ENCODE results near the gene MAT2B. TPM values are rescaled to one million over a fixed set of nuclear protein-coding genes. Genes with fewer than 3 reads are reported as not detected.
A peak's percentile ranks its signal among the peaks of the same experiment; 100 is the strongest.

MAT2B gene
- total and polyA plus RNA-seq, 9 of the 15 experiments (the other 6 are each of a cell fraction or from before 2014, with no cell fraction given) = 32.0 to 57.7 (median 43.6) TPM

- intact Hi-C loops (cut with micrococcal nuclease) = no loop called here
- CTCF ChIA-PET (ENCODE audit: low intra/inter-chr PET ratio) = no interaction called here
- peaks cover 56% of the 10 kb centered on the region for H3K79me2 ChIP-seq (ENCODE audit: control insufficient read depth, insufficient read depth, low read length)
- BruUV-seq (replicated peaks) = no TSS peak
- peak overlapping the region; percentile 87 for H3K27ac ChIP-seq (ENCODE audit: extremely low read depth, low read depth, low read length)
- DNase-seq (ENCODE audit: extremely low read depth in 1 of 4, low spot score in 3 of 4) (peak; percentile 22 to 56 (median 38)), FAIRE-seq (no peak), ATAC-seq (peak; percentile 37)
- H3K4me2 ChIP-seq (ENCODE audit: insufficient read depth, low read length) = peak overlapping the region; percentile 88
- POLR2A ChIA-PET = interaction anchor here (0.8 to 4.7 kb wide), 6 partner anchors 13 to 160 kb away, joined by 3 to 44 read pairs (median 4); partner anchors contain the start of genes CCNG1, HMMR and NUDCD2
- in situ Hi-C loops (cut with MboI) = loop anchor here (25.0 kb wide), 1 partner anchor 858 kb away; no protein-coding TSS in a partner anchor
- no peaks in the 10 kb centered on the region for H3K27me3 ChIP-seq (ENCODE audit: control insufficient read depth in 2 of 2, insufficient read depth in 2 of 2, low read length in 2 of 2)
- H3K4me3 ChIP-seq = peak overlapping the region; percentile 65
- H3K9me1 ChIP-seq (ENCODE audit: control insufficient read depth, insufficient read depth, low read length) = no peaks in the 10 kb centered on the region
- H3K36me3 ChIP-seq (ENCODE audit: control insufficient read depth, insufficient read depth, low read length) = no peaks in the 10 kb centered on the region
- H3K4me1 ChIP-seq (replicated peaks in 1 of 2; ENCODE audit: control insufficient read depth in 2 of 2, insufficient read depth in 2 of 2, low read length in 2 of 2) = peaks cover 5 to 7% of the 10 kb centered on the region in 2 experiments; a peak in 3 of 5 replicates
- H3K9ac ChIP-seq (ENCODE audit: insufficient read depth in 1 of 2, low read depth in 2 of 2, low read length in 2 of 2) = peak overlapping the region; percentile 85 to 89
- H3K9me3 ChIP-seq (replicated peaks; ENCODE audit: control insufficient read depth, insufficient read depth, low read depth, low read length) = no peaks in the 10 kb centered on the region
- 0 out of 2 replicates have a peak, but pooled peaks cover 3% of the 10 kb centered on the region for H4K20me1 ChIP-seq (replicated peaks; ENCODE audit: control insufficient read depth, insufficient read depth, low read length)
- H2AFZ ChIP-seq (ENCODE audit: low read depth, low read length) = peak overlapping the region; percentile 91
- WGBS (ENCODE audit: insufficient coverage, low coverage, missing lambda C conversion rate) = under 1% methylated on average over 27 of the region's 27 CpGs
- 0 out of 2 replicates have a peak, but pooled peaks have one; percentile 11 for TF ChIP-seq NFRKB (IDR thresholded peaks at IDR 0.05; ENCODE audit: low read depth)
- TF ChIP-seq SAP30 (IDR thresholded peaks at IDR 0.05; ENCODE audit: borderline replicate concordance, insufficient read depth, low read depth, low read length, poor library complexity, severe bottlenecking) = peak; percentile 34
- TF ChIP-seq RBM34 (IDR thresholded peaks at IDR 0.05; ENCODE audit: borderline replicate concordance, insufficient read depth, low read length) = no peak
- TF ChIP-seq, protein P1, sequence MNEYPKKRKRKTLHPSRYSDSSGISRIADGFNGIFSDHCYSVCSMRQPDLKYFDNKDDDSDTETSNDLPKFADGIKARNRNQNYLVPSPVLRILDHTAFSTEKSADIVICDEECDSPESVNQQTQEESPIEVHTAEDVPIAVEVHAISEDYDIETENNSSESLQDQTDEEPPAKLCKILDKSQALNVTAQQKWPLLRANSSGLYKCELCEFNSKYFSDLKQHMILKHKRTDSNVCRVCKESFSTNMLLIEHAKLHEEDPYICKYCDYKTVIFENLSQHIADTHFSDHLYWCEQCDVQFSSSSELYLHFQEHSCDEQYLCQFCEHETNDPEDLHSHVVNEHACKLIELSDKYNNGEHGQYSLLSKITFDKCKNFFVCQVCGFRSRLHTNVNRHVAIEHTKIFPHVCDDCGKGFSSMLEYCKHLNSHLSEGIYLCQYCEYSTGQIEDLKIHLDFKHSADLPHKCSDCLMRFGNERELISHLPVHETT (CRISPR knock-in tag; conservative IDR thresholded peaks at IDR 0.05 in 1 of 2, IDR thresholded peaks at IDR 0.05 in 1 of 2) = peak in 1 of 2 experiments; percentile 20; a peak in 2 of 4 replicates
- no peak for TF ChIP-seq THRA (IDR thresholded peaks at IDR 0.05)
- no peak for TF ChIP-seq SRSF3 (IDR thresholded peaks at IDR 0.05; ENCODE audit: insufficient read depth, low read length)
- TF ChIP-seq IRF2 (CRISPR knock-in tag; IDR thresholded peaks at IDR 0.05) = no peak
- TF ChIP-seq BCLAF1 (IDR thresholded peaks at IDR 0.05; ENCODE audit: borderline replicate concordance in 1 of 2, control insufficient read depth in 1 of 2, low read depth in 2 of 2, low read length in 1 of 2) = 0 out of 4 replicates have a peak, but pooled peaks of 1 of the 2 experiments have one; percentile 69
- TF ChIP-seq C11orf30 (IDR thresholded peaks at IDR 0.05; ENCODE audit: low read depth) = peak; percentile 24; the same call in 1 of the 2 replicates
- 0 out of 4 replicates have a peak, but pooled peaks of 1 of the 2 experiments have one; percentile 51 for TF ChIP-seq SIN3A (IDR thresholded peaks at IDR 0.05; ENCODE audit: borderline replicate concordance in 2 of 2, control insufficient read depth in 1 of 2, low read depth in 2 of 2, low read length in 2 of 2)
- TF ChIP-seq, protein P2, sequence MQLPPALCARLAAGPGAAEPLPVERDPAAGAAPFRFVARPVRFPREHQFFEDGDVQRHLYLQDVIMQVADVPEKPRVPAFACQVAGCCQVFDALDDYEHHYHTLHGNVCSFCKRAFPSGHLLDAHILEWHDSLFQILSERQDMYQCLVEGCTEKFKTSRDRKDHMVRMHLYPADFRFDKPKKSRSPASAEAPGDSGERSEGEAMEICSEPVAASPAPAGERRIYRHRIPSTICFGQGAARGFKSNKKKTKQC (CRISPR knock-in tag; IDR thresholded peaks at IDR 0.05) = no peak
Observed at GRCh38 chr5:163504079-163504931, 1.1 kb upstream of the MAT2B start.

Measured in K562 (cell line).